GM12878 (cell line): ENCODE results near the gene CFAP161. TPM values are rescaled to one million over a fixed set of nuclear protein-coding genes. Genes with fewer than 3 reads are reported as not detected.

Experiments used
- ATAC-seq: fragments of 200-7000 bp; cut with Tn5 transposase; 3 replicates; pipeline ENCODE4 v1.9.1; 2020; ENCODE audit warnings: mild to moderate bottlenecking, moderate library complexity
- BruUV-seq: library from RNA; stranded (reverse); fragments of 400-500 nt; replicated peaks from 2 replicates; lab custom pipeline; 2021; lab: Mats Ljungman, UMichigan
- CTCF ChIA-PET: fragments of 300-600 bp; sonication (Branson Sonifier 250); formaldehyde crosslinking; extraction: SDS; loops from one replicate; lab custom pipeline; 2021; ENCODE audit warnings: inconsistent platforms; lab: Yijun Ruan, JAX
- POLR2A ChIA-PET: fragments of 350-600 bp; formaldehyde crosslinking; extraction: SDS; loops from one replicate; lab custom pipeline; 2021; ENCODE audit warnings: inconsistent platforms; lab: Charles Lee
- RAD21 ChIA-PET: fragments of 300-600 bp; sonication (Branson Sonifier 250); formaldehyde crosslinking; loops from one replicate; lab custom pipeline; 2023; ENCODE audit warnings: antibody characterized with exemption; ENCODE audit not compliant: unreplicated experiment; lab: Charles Lee
- SMC1A ChIA-PET: fragments of 300-600 bp; sonication (Branson Sonifier 250); formaldehyde crosslinking; loops from one replicate; lab custom pipeline; 2023; ENCODE audit not compliant: unreplicated experiment, uncharacterized antibody; lab: Charles Lee
- DNase-seq: peaks from one replicate; pipeline ENCODE4 v3.0.0-alpha.2; 2011; ENCODE audit warnings: low read depth, low spot score
- FAIRE-seq: peaks from 3 replicates; lab custom pipeline; 2011; peaks lifted over from hg19 to GRCh38; lab: Jason Lieb, UNC
- H2AFZ ChIP-seq: 2 replicates; pipeline ENCODE4 v1.6.0; 2011; ENCODE audit warnings: low read depth, low read length, control low read depth; ENCODE audit not compliant: control insufficient read depth
- H3K27ac ChIP-seq: 2 replicates; pipeline ENCODE4 v1.5.1; 2011; ENCODE audit warnings: control low read depth; ENCODE audit not compliant: control insufficient read depth, insufficient read depth
- H3K27me3 ChIP-seq, 2 experiments: replicated peaks in 1 of 2; 2 replicates each; pipeline versions ENCODE4 v1.6.0 to v1.6.1; 2011; ENCODE audit warnings: low read length in 1 of 2; ENCODE audit not compliant: control insufficient read depth in 2 of 2, insufficient read depth in 2 of 2
- H3K36me3 ChIP-seq, 2 experiments: 2 replicates each; pipeline ENCODE4 v1.5.1; 2011; ENCODE audit warnings: low read length in 1 of 2; ENCODE audit not compliant: control insufficient read depth in 2 of 2, insufficient read depth in 2 of 2
- H3K4me1 ChIP-seq: 2 replicates; pipeline ENCODE4 v1.6.1; 2011; ENCODE audit warnings: mild to moderate bottlenecking, low read length, moderate library complexity, mixed read lengths; ENCODE audit not compliant: control insufficient read depth, insufficient read depth
- H3K4me2 ChIP-seq: 2 replicates; pipeline ENCODE4 v1.6.0; 2011; ENCODE audit warnings: control low read depth; ENCODE audit not compliant: control insufficient read depth, insufficient read depth
- H3K4me3 ChIP-seq: fragments of 200-600 bp; sonication (generic); 2 replicates; pipeline ENCODE4 v1.5.1; 2016
- H3K79me2 ChIP-seq: 2 replicates; pipeline ENCODE4 v1.6.0; 2011; ENCODE audit warnings: low read length; ENCODE audit not compliant: control insufficient read depth, insufficient read depth
- H3K9ac ChIP-seq: 2 replicates; pipeline ENCODE4 v1.8.0; 2011; ENCODE audit warnings: low read length, control low read depth, mixed read lengths; ENCODE audit not compliant: control insufficient read depth, insufficient read depth
- H3K9me3 ChIP-seq: replicated peaks from 3 replicates; pipeline ENCODE4 v1.5.1; 2011; ENCODE audit warnings: mild to moderate bottlenecking, low read length; ENCODE audit not compliant: control insufficient read depth, insufficient read depth
- H4K20me1 ChIP-seq: 2 replicates; pipeline ENCODE4 v1.6.0; 2011; ENCODE audit not compliant: control insufficient read depth, insufficient read depth
- CEBPB ChIP-seq, 2 experiments: fragments of 150-350 bp in 1 of 2; IDR thresholded peaks; 2 replicates each; pipeline ENCODE4 v1.6.1; 2012 to 2014; ENCODE audit warnings: low read depth in 2 of 2, low read length in 2 of 2, borderline replicate concordance in 1 of 2, inconsistent platforms in 1 of 2
- IKZF1 ChIP-seq: fragments of 450-650 bp; conservative IDR thresholded peaks from 2 replicates; pipeline ENCODE4 v1.6.1; 2017; ENCODE audit warnings: antibody characterized with exemption, mild to moderate bottlenecking
- MXI1 ChIP-seq: fragments of 150-350 bp; IDR thresholded peaks from 2 replicates; pipeline ENCODE4 v1.6.1; 2011; ENCODE audit warnings: low read depth, mild to moderate bottlenecking, inconsistent platforms, low read length, improper control_type of control experiment
- NBN ChIP-seq: fragments of 450-650 bp; IDR thresholded peaks from 2 replicates; pipeline ENCODE4 v1.6.1; 2016
- NFYA ChIP-seq: IDR thresholded peaks from 2 replicates; pipeline ENCODE4 v1.6.1; 2011; ENCODE audit warnings: low read depth, mild to moderate bottlenecking, low read length, improper control_type of control experiment, borderline replicate concordance
- POLR2AphosphoS2 ChIP-seq: IDR thresholded peaks from 2 replicates; pipeline ENCODE4 v1.6.1; 2011; ENCODE audit warnings: low read depth, mild to moderate bottlenecking, low read length, improper control_type of control experiment, moderate library complexity
- RFX5 ChIP-seq: IDR thresholded peaks from 2 replicates; pipeline ENCODE4 v1.6.1; 2011; ENCODE audit warnings: low read depth, low read length, improper control_type of control experiment
- SP1 ChIP-seq: IDR thresholded peaks from one replicate; pipeline ENCODE4 v1.6.1; 2011; ENCODE audit warnings: low read depth, low read length
- TBL1XR1 ChIP-seq: IDR thresholded peaks from 2 replicates; pipeline ENCODE4 v1.6.1; 2012; ENCODE audit warnings: low read depth, low read length, improper control_type of control experiment
- WGBS: methylation state at CpG from one replicate; pipeline ENCODE4 v1.1.6; 2016; ENCODE audit warnings: low lambda C conversion rate; ENCODE audit not compliant: insufficient replicate concordance, insufficient coverage; ENCODE audit errors: missing lambda C conversion rate; 5-methylcytosine and 5-hydroxymethylcytosine counted together
- in situ Hi-C: fragments of 300-500 bp; cut with MboI; formaldehyde crosslinking; loops from 9 replicates; pipeline ENCODE4 v1.14.3; 2018; ENCODE audit warnings: mixed read lengths
- intact Hi-C: fragments of 100-400 bp; cut with micrococcal nuclease; formaldehyde crosslinking; loops from one replicate; pipeline ENCODE4 v1.14.2; 2022; ENCODE audit not compliant: unreplicated experiment
- polyA plus RNA-seq, 11 experiments: library from polyadenylated mRNA; depleted of rRNA in 4 of 11; unstranded in 6 of 11; stranded (reverse) in 5 of 11; fragments of >200 nt; fragmentation: Nextera tagmentation in 4 of 11; fragmentation: Illumina TruSeq in 1 of 11; extraction: Ambion mirVana in 4 of 11; extraction: Trizol in 1 of 11; gene quantifications; 1 replicate in 1 of 11; 2 replicates in 10 of 11; pipeline versions ENCODE4 v1.2.1 to v1.2.3, GENCODE V29; 2011 to 2016; ENCODE audit warnings: inconsistent platforms in 2 of 11, missing spikeins in 2 of 11, low read depth in 1 of 11
- total RNA-seq, 4 experiments: library from RNA; depleted of rRNA in 3 of 4; stranded (reverse); fragments of >200 nt in 3 of 4; fragmentation: Illumina TruSeq in 1 of 4; extraction: Trizol in 1 of 4; gene quantifications; 2 replicates each; pipeline versions ENCODE4 v1.2.1 to v1.2.3, GENCODE V29; 2013 to 2021
- TF ChIP-seq, protein P1 (sequence below): fragments of 450-650 bp; formaldehyde crosslinking; IDR thresholded peaks from 2 replicates; pipeline ENCODE4 v1.5.0; 2022; ENCODE audit warnings: mild to moderate bottlenecking, missing genetic modification characterization

The CFAP161 gene
- total and polyA plus RNA-seq, 10 of the 15 experiments (the other 5 are each of a cell fraction or from before 2014, with no cell fraction given) = 0.31 TPM; not detected in 9

DNA sequence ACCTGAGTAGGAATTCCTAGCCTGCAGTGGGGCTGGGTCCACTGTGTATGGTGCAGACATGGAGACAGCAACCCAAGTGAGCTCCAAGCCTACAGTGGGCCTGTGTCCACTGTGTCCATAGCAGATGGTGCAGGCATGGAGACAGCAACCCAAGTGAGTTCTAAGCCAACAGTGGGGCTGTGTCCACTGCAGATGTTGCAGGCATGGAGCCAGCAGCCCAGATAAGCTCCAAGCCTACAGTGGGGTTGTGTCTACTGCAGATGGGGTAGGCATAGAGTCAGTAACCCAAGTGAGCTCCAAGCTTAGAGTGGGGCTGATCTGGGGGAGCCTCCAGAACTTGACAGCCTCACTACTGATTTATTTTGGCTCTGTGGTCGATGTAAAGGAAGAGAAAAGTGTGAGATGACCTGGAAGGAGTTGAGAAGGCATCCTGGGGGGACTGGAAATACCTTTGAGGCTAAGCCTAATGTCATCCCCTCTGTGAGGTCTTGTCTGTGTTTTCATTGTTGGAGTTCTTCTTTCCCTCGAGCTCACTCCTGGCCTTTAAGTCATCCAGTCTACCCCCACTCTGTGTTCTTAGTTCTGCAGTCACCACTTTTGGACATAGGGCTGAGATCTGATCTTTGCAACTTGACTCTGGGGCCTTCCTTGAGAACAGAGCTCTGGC lies 40.2 kb downstream of the CFAP161 start:
- H3K9ac ChIP-seq = no peak overlapping the region
- ChIA-PET SMC1A (interaction anchor here (1.7 to 1.9 kb wide), 2 partner anchors 14 to 92 kb away, joined by 3 to 4 read pairs; no protein-coding TSS in a partner anchor), RAD21 (no interaction called here), CTCF (interaction anchor here (0.7 to 1.7 kb wide), 3 partner anchors 18 to 92 kb away, joined by 3 to 5 read pairs (median 3); no protein-coding TSS in a partner anchor), POLR2A (no interaction called here)
- H3K79me2 ChIP-seq = no peaks in the 10 kb centered on the region
- no peaks in the 10 kb centered on the region for H3K36me3 ChIP-seq
- intact Hi-C loops (no loop called here), in situ Hi-C loops (no loop called here)
- no peak overlapping the region for H3K27ac ChIP-seq
- H3K4me1 ChIP-seq = no peaks in the 10 kb centered on the region
- FAIRE-seq (no peak), ATAC-seq (no peak), DNase-seq (no peak)
- no peaks in the 10 kb centered on the region; a peak in 1 of 4 replicates for H3K27me3 ChIP-seq
- no TSS peak for BruUV-seq
- no peak overlapping the region for H3K4me2 ChIP-seq
- no peaks in the 10 kb centered on the region for H3K9me3 ChIP-seq
- no peak overlapping the region for H3K4me3 ChIP-seq
- H2AFZ ChIP-seq = no peak overlapping the region
- no peaks in the 10 kb centered on the region for H4K20me1 ChIP-seq
- 0% methylated on average over 2 of the region's 2 CpGs for WGBS
- TF ChIP-seq NFYA (no peak), SP1 (no peak), CEBPB (IDR thresholded peaks at IDR 0.05; ENCODE audit: borderline replicate concordance in 1 of 2, low read depth in 2 of 2, low read length in 2 of 2) (no peak), IKZF1 (no peak), MXI1 (no peak), RFX5 (no peak), POLR2AphosphoS2 (no peak), TBL1XR1 (no peak), NBN (no peak)
- TF ChIP-seq, protein P1, sequence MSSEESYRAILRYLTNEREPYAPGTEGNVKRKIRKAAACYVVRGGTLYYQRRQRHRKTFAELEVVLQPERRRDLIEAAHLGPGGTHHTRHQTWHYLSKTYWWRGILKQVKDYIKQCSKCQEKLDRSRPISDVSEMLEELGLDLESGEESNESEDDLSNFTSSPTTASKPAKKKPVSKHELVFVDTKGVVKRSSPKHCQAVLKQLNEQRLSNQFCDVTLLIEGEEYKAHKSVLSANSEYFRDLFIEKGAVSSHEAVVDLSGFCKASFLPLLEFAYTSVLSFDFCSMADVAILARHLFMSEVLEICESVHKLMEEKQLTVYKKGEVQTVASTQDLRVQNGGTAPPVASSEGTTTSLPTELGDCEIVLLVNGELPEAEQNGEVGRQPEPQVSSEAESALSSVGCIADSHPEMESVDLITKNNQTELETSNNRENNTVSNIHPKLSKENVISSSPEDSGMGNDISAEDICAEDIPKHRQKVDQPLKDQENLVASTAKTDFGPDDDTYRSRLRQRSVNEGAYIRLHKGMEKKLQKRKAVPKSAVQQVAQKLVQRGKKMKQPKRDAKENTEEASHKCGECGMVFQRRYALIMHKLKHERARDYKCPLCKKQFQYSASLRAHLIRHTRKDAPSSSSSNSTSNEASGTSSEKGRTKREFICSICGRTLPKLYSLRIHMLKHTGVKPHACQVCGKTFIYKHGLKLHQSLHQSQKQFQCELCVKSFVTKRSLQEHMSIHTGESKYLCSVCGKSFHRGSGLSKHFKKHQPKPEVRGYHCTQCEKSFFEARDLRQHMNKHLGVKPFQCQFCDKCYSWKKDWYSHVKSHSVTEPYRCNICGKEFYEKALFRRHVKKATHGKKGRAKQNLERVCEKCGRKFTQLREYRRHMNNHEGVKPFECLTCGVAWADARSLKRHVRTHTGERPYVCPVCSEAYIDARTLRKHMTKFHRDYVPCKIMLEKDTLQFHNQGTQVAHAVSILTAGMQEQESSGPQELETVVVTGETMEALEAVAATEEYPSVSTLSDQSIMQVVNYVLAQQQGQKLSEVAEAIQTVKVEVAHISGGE = no peak
